Parathyroid adenoma (tissue), 2 donors: ENCODE data around the gene UNC5A.

Experiments
- H2AFZ ChIP-seq: fragments of 300-600 bp; sonication (generic); one replicate; pipeline ENCODE4 v1.7.0; 2017; ENCODE audit warnings: antibody characterized with exemption, mild to moderate bottlenecking
- H3K27ac ChIP-seq: fragments of 300-600 bp; sonication (generic); one replicate; pipeline ENCODE4 v1.7.0; 2017
- H3K27me3 ChIP-seq: fragments of 300-600 bp; sonication (generic); one replicate; pipeline ENCODE4 v1.7.0; 2017; ENCODE audit warnings: low read length; ENCODE audit not compliant: control insufficient read depth, insufficient read depth
- H3K36me3 ChIP-seq: fragments of 300-600 bp; sonication (generic); one replicate; pipeline ENCODE4 v1.7.0; 2017; ENCODE audit warnings: low read length; ENCODE audit not compliant: control insufficient read depth, insufficient read depth
- H3K4me1 ChIP-seq: fragments of 300-600 bp; sonication (generic); one replicate; pipeline ENCODE4 v1.7.0; 2017; ENCODE audit warnings: control low read depth
- H3K4me2 ChIP-seq: fragments of 300-600 bp; sonication (generic); one replicate; pipeline ENCODE4 v1.7.0; 2017; ENCODE audit warnings: low read length
- H3K4me3 ChIP-seq: fragments of 300-600 bp; sonication (generic); one replicate; pipeline ENCODE4 v1.7.0; 2017; ENCODE audit warnings: low read depth, low read length
- H3K79me2 ChIP-seq: fragments of 300-600 bp; sonication (generic); one replicate; pipeline ENCODE4 v1.7.0; 2017; ENCODE audit warnings: control low read depth
- H3K9ac ChIP-seq: fragments of 300-600 bp; sonication (generic); one replicate; pipeline ENCODE4 v1.7.0; 2017; ENCODE audit warnings: mild to moderate bottlenecking
- H3K9me3 ChIP-seq: fragments of 300-600 bp; sonication (generic); one replicate; pipeline ENCODE4 v1.7.0; 2017; ENCODE audit warnings: low read length; ENCODE audit not compliant: control insufficient read depth
- CTCF ChIP-seq: fragments of 300-600 bp; sonication (generic); IDR thresholded peaks from one replicate; pipeline ENCODE4 v1.7.0; 2017; ENCODE audit warnings: antibody characterized with exemption, mild to moderate bottlenecking
- donor health status: primary hyperparathyroidism.

Gene UNC5A

GRCh38 chr5:176876506-176877431 lies 66.4 kb downstream of the UNC5A start:
- H3K9ac ChIP-seq = no peak overlapping the region
- TF ChIP-seq CTCF = no peak
- H2AFZ ChIP-seq = no peak overlapping the region
- no peak overlapping the region for H3K4me3 ChIP-seq
- no peak overlapping the region for H3K4me2 ChIP-seq
- no peaks in the 10 kb centered on the region for H3K79me2 ChIP-seq
- no peaks in the 10 kb centered on the region for H3K9me3 ChIP-seq
- H3K27ac ChIP-seq = no peak overlapping the region
- H3K27me3 ChIP-seq = no peaks in the 10 kb centered on the region
- H3K36me3 ChIP-seq = no peaks in the 10 kb centered on the region
- no peaks in the 10 kb centered on the region for H3K4me1 ChIP-seq

- Histone ChIP-seq H3K9ac (no peak overlapping the region), H3K4me2 (no peak overlapping the region), H3K9me3 (no peaks in the 10 kb centered on the region), H3K4me1 (no peaks in the 10 kb centered on the region), H3K79me2 (no peaks in the 10 kb centered on the region), H3K36me3 (no peaks in the 10 kb centered on the region), H3K27me3 (no peaks in the 10 kb centered on the region), H2AFZ (no peak overlapping the region), H3K27ac (no peak overlapping the region), H3K4me3 (no peak overlapping the region)
- TF ChIP-seq CTCF = no peak
Observed at GRCh38 chr5:176877793-176878331, 67.5 kb downstream of the UNC5A start.

GRCh38 chr5:176878463-176878862 lies 68.1 kb downstream of the UNC5A start:
- Histone ChIP-seq H3K4me3 (no peak overlapping the region), H3K9me3 (no peaks in the 10 kb centered on the region), H3K79me2 (no peaks in the 10 kb centered on the region), H3K9ac (no peak overlapping the region), H3K27ac (no peak overlapping the region), H3K4me2 (no peak overlapping the region), H3K27me3 (no peaks in the 10 kb centered on the region), H2AFZ (no peak overlapping the region), H3K36me3 (no peaks in the 10 kb centered on the region), H3K4me1 (no peaks in the 10 kb centered on the region)
- TF ChIP-seq CTCF = no peak

GRCh38 chr5:176878906-176879662 lies 68.7 kb downstream of the UNC5A start:
- no peaks in the 10 kb centered on the region for H3K36me3 ChIP-seq
- no peak for TF ChIP-seq CTCF
- no peaks in the 10 kb centered on the region for H3K4me1 ChIP-seq
- H3K4me2 ChIP-seq = no peak overlapping the region
- H2AFZ ChIP-seq = no peak overlapping the region
- H3K9ac ChIP-seq = no peak overlapping the region
- H3K27me3 ChIP-seq = no peaks in the 10 kb centered on the region
- no peak overlapping the region for H3K27ac ChIP-seq
- H3K4me3 ChIP-seq = no peak overlapping the region
- H3K9me3 ChIP-seq = no peaks in the 10 kb centered on the region
- no peaks in the 10 kb centered on the region for H3K79me2 ChIP-seq
